GM19395 (cell line): ENCODE data around the gene RNF135.
"Not testable (repeated sequence)": the region's sequence is repeated elsewhere in the genome, so short reads cannot be mapped to it uniquely, and the experiment has no call there.

ENCODE experiments used
- ATAC-seq: cut with Tn5 transposase; IDR thresholded peaks from one replicate; pipeline ENCODE4 v1.9.1; 2021; ENCODE audit warnings: mild to moderate bottlenecking, moderate library complexity; ENCODE audit not compliant: unreplicated experiment

The RNF135 gene

GRCh38 chr17:30970831-30971567 lies at the start of gene RNF135:
Gene RNF135, plus strand, starts transcription at chr17:30971039. Its CDS starts 35 bp downstream, at chr17:30971074.
- peak; percentile 63 for ATAC-seq

- ATAC-seq: no peak
Measured at GRCh38 chr17:30921544-30922196, 49.2 kb upstream of the RNF135 start, which contains the start of gene ADAP2. Gene ADAP2, plus strand, starts transcription at chr17:30921945. Its CDS starts 70 bp downstream, at chr17:30922015.

GRCh38 chr17:30922235-30923030 lies 48.4 kb upstream of the RNF135 start:
- ATAC-seq: no peak

- no peak for ATAC-seq
Measured at GRCh38 chr17:30924341-30924740, 46.5 kb upstream of the RNF135 start.

GRCh38 chr17:30926516-30926915 lies 44.3 kb upstream of the RNF135 start:
- ATAC-seq: no peak

GRCh38 chr17:30927756-30928155 lies 43.1 kb upstream of the RNF135 start:
- no peak for ATAC-seq

- no peak for ATAC-seq
Measured at GRCh38 chr17:30928584-30928983, 42.3 kb upstream of the RNF135 start.

- ATAC-seq: no peak
Measured at GRCh38 chr17:30929081-30929633, 41.7 kb upstream of the RNF135 start.

- not testable (repeated sequence) for ATAC-seq
Measured at GRCh38 chr17:30929861-30930260, 41.0 kb upstream of the RNF135 start.

GRCh38 chr17:30930495-30930894 lies 40.3 kb upstream of the RNF135 start:
- no peak for ATAC-seq

GRCh38 chr17:30931582-30931981 lies 39.3 kb upstream of the RNF135 start:
- ATAC-seq: not testable (repeated sequence)

- no peak for ATAC-seq
Measured at GRCh38 chr17:30933966-30934365, 36.9 kb upstream of the RNF135 start.

- no peak for ATAC-seq
Measured at GRCh38 chr17:30939051-30939689, 31.7 kb upstream of the RNF135 start.

GRCh38 chr17:30942308-30943079 lies 28.3 kb upstream of the RNF135 start:
- ATAC-seq: no peak

- ATAC-seq: no peak
Measured at GRCh38 chr17:30947796-30948195, 23.0 kb upstream of the RNF135 start.

GRCh38 chr17:30950189-30950588 lies 20.6 kb upstream of the RNF135 start:
- ATAC-seq: no peak

- no peak for ATAC-seq
Measured at GRCh38 chr17:30950669-30951399, 20.0 kb upstream of the RNF135 start.

GRCh38 chr17:30952638-30953393 lies 18.0 kb upstream of the RNF135 start:
- ATAC-seq: no peak
